Tibial artery (tissue), 4 donors: ENCODE measurements around the gene NAPA.

ENCODE experiments used
- DNase-seq, 2 donors: peaks; one replicate each; pipeline ENCODE4 v3.0.0-alpha.2; 2019
- H3K27ac ChIP-seq, 2 donors: fragments of 200-600 bp; sonication (generic) in 1 of 2; 1 replicate in 1 of 2; 2 replicates in 1 of 2; pipeline ENCODE4 v1.5.1; 2018 to 2019; ENCODE audit warnings: mild to moderate bottlenecking in 1 of 2
- H3K27me3 ChIP-seq, 2 donors: fragments of 200-600 bp; sonication (generic) in 1 of 2; one replicate each; pipeline versions ENCODE4 v1.5.1 to v1.6.0; 2016 to 2019
- H3K36me3 ChIP-seq, 3 donors: fragments of 200-600 bp; sonication (generic) in 2 of 3; one replicate each; pipeline ENCODE4 v1.5.1; 2016 to 2019; ENCODE audit warnings: mild to moderate bottlenecking in 2 of 3
- H3K4me1 ChIP-seq, 4 donors: fragments of 200-600 bp; sonication (generic) in 2 of 4; 1 replicate in 3 of 4; 2 replicates in 1 of 4; pipeline ENCODE4 v1.5.1; 2016 to 2019
- H3K4me3 ChIP-seq, 2 donors: fragments of 200-600 bp; sonication (generic) in 1 of 2; 1 replicate in 1 of 2; 2 replicates in 1 of 2; pipeline ENCODE4 v1.5.1; 2018 to 2019; ENCODE audit warnings: mild to moderate bottlenecking in 2 of 2
- H3K9me3 ChIP-seq, 3 donors: fragments of 200-600 bp; sonication (generic) in 1 of 3; one replicate each; pipeline ENCODE4 v1.5.1; 2016 to 2019
- CTCF ChIP-seq, 2 experiments: fragments of 200-600 bp in 1 of 2; fragments of 450-650 bp in 1 of 2; IDR thresholded peaks; one replicate each; pipeline ENCODE4 v1.5.1; 2017 to 2019; ENCODE audit warnings: antibody characterized with exemption in 2 of 2, mild to moderate bottlenecking in 1 of 2, moderate library complexity in 1 of 2
- intact Hi-C: fragments of 100-400 bp; cut with DNase I; formaldehyde crosslinking; loops from one replicate; pipeline ENCODE4 v1.15.0; 2023; ENCODE audit warnings: low total_unique reads

The NAPA gene

GRCh38 chr19:47514869-47515588 is at the start of gene NAPA:
NAPA (minus strand) TSS chr19:47515063; CDS start chr19:47514940, 123 bp downstream.
- Histone ChIP-seq H3K4me3 (peak within 1 kb of the TSS; percentile 73 to 93), H3K9me3 (no peaks in the 10 kb centered on the region), H3K4me1 (peaks cover 14 to 48% (median 40%) of the 10 kb centered on the region in 4 donors), H3K36me3 (no peaks in the 10 kb centered on the region), H3K27ac (peak within 1 kb of the TSS; percentile 86 to 97), H3K27me3 (no peaks in the 10 kb centered on the region)
- intact Hi-C loops, result loop anchor here (2.0 to 10.0 kb wide), 4 partner anchors 43 to 180 kb away; partner anchors contain the start of gene SLC8A2
- peak; percentile 100 for DNase-seq
- no peak for TF ChIP-seq CTCF (IDR thresholded peaks at IDR 0.05)

GRCh38 chr19:47564081-47564480 is 49.2 kb upstream of the NAPA start:
- no peaks in the 10 kb centered on the region for H3K9me3 ChIP-seq
- intact Hi-C loops, result no loop called here
- H3K27me3 ChIP-seq, result no peaks in the 10 kb centered on the region
- TF ChIP-seq CTCF (IDR thresholded peaks at IDR 0.05), result no peak
- no peaks in the 10 kb centered on the region for H3K36me3 ChIP-seq
- no peaks in the 10 kb centered on the region for H3K4me1 ChIP-seq
- H3K27ac ChIP-seq, result no peak overlapping the region
- no peak for DNase-seq
- no peak overlapping the region for H3K4me3 ChIP-seq

- no peaks in the 10 kb centered on the region for H3K4me1 ChIP-seq
- DNase-seq, result no peak
- H3K36me3 ChIP-seq, result no peaks in the 10 kb centered on the region
- no peaks in the 10 kb centered on the region for H3K9me3 ChIP-seq
- H3K27me3 ChIP-seq, result no peaks in the 10 kb centered on the region
- intact Hi-C loops, result no loop called here
- TF ChIP-seq CTCF (IDR thresholded peaks at IDR 0.05), result no peak
- H3K4me3 ChIP-seq, result no peak overlapping the region
- no peak overlapping the region for H3K27ac ChIP-seq
Measured at GRCh38 chr19:47561440-47562057, 46.7 kb upstream of the NAPA start.

GRCh38 chr19:47560999-47561398 is 46.1 kb upstream of the NAPA start:
- intact Hi-C loops, result no loop called here
- H3K27me3 ChIP-seq, result no peaks in the 10 kb centered on the region
- H3K4me1 ChIP-seq, result no peaks in the 10 kb centered on the region
- DNase-seq, result no peak
- H3K4me3 ChIP-seq, result no peak overlapping the region
- H3K9me3 ChIP-seq, result no peaks in the 10 kb centered on the region
- H3K36me3 ChIP-seq, result no peaks in the 10 kb centered on the region
- H3K27ac ChIP-seq, result no peak overlapping the region
- TF ChIP-seq CTCF (IDR thresholded peaks at IDR 0.05), result no peak

GRCh38 chr19:47550129-47550528 is 35.3 kb upstream of the NAPA start:
- DNase-seq, result no peak
- intact Hi-C loops, result no loop called here
- Histone ChIP-seq H3K36me3 (no peaks in the 10 kb centered on the region), H3K4me1 (peaks cover 0 to 7% (median 4%) of the 10 kb centered on the region in 4 donors), H3K27me3 (peaks cover 0 to 28% of the 10 kb centered on the region in 2 donors), H3K4me3 (no peak overlapping the region), H3K27ac (no peak overlapping the region), H3K9me3 (no peaks in the 10 kb centered on the region)
- TF ChIP-seq CTCF (IDR thresholded peaks at IDR 0.05), result no peak
